ENCODE results near the gene ST8SIA1. TPM values are rescaled to one million over a fixed set of nuclear protein-coding genes. Genes with fewer than 3 reads are reported as not detected.

Gene ST8SIA1
- total and polyA plus RNA-seq, 2 of the 8 experiments (the other 6 are each of a cell fraction or from before 2014, with no cell fraction given) = 1.9 to 4.4 TPM

GRCh38 chr12:22173177-22173576 lies 161.3 kb downstream of the ST8SIA1 start:
- H3K79me2 ChIP-seq (ENCODE audit: control insufficient read depth in 1 of 2, insufficient read depth in 2 of 2, low read length in 2 of 2) = no peaks in the 10 kb centered on the region
- H4K8ac ChIP-seq (ENCODE audit: extremely low read depth, insufficient read depth, low read length) = no peak overlapping the region
- H3K56ac ChIP-seq (replicated peaks; ENCODE audit: insufficient read length, low read depth, low read length) = no peak overlapping the region
- H3K4me3 ChIP-seq (ENCODE audit: extremely low read depth in 1 of 4, insufficient read depth in 2 of 4, low read depth in 3 of 4, low read length in 4 of 4) = no peak overlapping the region
- no peaks in the 10 kb centered on the region for H4K20me1 ChIP-seq (replicated peaks in 1 of 2; ENCODE audit: control insufficient read depth in 1 of 2, insufficient read depth in 2 of 2, low read length in 2 of 2)
- no peak overlapping the region for H2BK12ac ChIP-seq (ENCODE audit: low read depth, low read length)
- no peak overlapping the region for H2AK5ac ChIP-seq (ENCODE audit: low read depth, low read length)
- H3K14ac ChIP-seq (ENCODE audit: insufficient read length) = no peak overlapping the region
- no peaks in the 10 kb centered on the region for H3K27me3 ChIP-seq (replicated peaks in 1 of 4; ENCODE audit: control insufficient read depth in 3 of 4, extremely low read depth in 1 of 4, insufficient read depth in 3 of 4, low read length in 3 of 4)
- FAIRE-seq (no peak), DNase-seq (ENCODE audit: low read depth in 1 of 2, low spot score in 2 of 2) (no peak)
- no peak overlapping the region for H2BK120ac ChIP-seq (replicated peaks; ENCODE audit: low read depth, low read length)
- H3K9me3 ChIP-seq (ENCODE audit: insufficient read depth in 2 of 2, low read depth in 1 of 2, low read length in 1 of 2) = no peaks in the 10 kb centered on the region
- no peak overlapping the region for H2AFZ ChIP-seq (ENCODE audit: low read length)
- TF ChIP-seq RNF2 (IDR thresholded peaks at IDR 0.05; ENCODE audit: borderline replicate concordance, low read depth, low read length, missing control alignments, poor library complexity, severe bottlenecking) (no peak), CTCF (IDR thresholded peaks at IDR 0.05; ENCODE audit: control extremely low read depth in 1 of 3, insufficient read depth in 1 of 3, low read depth in 1 of 3, low read length in 3 of 3) (no peak), YY1 (IDR thresholded peaks at IDR 0.05; ENCODE audit: low read depth, low read length) (no peak), TCF12 (IDR thresholded peaks at IDR 0.05; ENCODE audit: low read depth, low read length) (no peak), KDM1A (IDR thresholded peaks at IDR 0.05; ENCODE audit: borderline replicate concordance, low read length) (no peak), RFX5 (IDR thresholded peaks at IDR 0.05; ENCODE audit: borderline replicate concordance, low read depth, low read length) (no peak), ATF3 (IDR thresholded peaks at IDR 0.05; ENCODE audit: insufficient read depth, low read depth, low read length) (no peak), TAF7 (optimal IDR thresholded peaks at IDR 0.05; ENCODE audit: borderline replicate concordance, low read depth, low read length) (no peak), EGR1 (IDR thresholded peaks at IDR 0.05; ENCODE audit: borderline replicate concordance, low read depth, low read length) (no peak), RAD21 (IDR thresholded peaks at IDR 0.05 in 1 of 2, conservative IDR thresholded peaks at IDR 0.05 in 1 of 2; ENCODE audit: low read depth in 2 of 2, low read length in 2 of 2) (no peak), SUZ12 (IDR thresholded peaks at IDR 0.05; ENCODE audit: low read length) (no peak)
- no peak overlapping the region for H3K4me2 ChIP-seq (ENCODE audit: insufficient read depth in 1 of 2, low read depth in 2 of 2, low read length in 2 of 2)
- no peak overlapping the region for H2BK20ac ChIP-seq (ENCODE audit: low read length)
- no peak overlapping the region for H3K23ac ChIP-seq (ENCODE audit: insufficient read length)
- H4K5ac ChIP-seq (ENCODE audit: insufficient read length, low read depth, low read length) = no peak overlapping the region
- POLR2A ChIA-PET (ENCODE audit: partially characterized antibody) = no interaction called here
- H2BK5ac ChIP-seq (ENCODE audit: low read depth, low read length) = no peak overlapping the region
- H3K9ac ChIP-seq (replicated peaks in 1 of 4; ENCODE audit: extremely low read depth in 1 of 4, low read depth in 3 of 4, low read length in 3 of 4) = no peak overlapping the region
- no peak overlapping the region for H3K4ac ChIP-seq (replicated peaks; ENCODE audit: insufficient read length, low read depth, low read length)
- no peak overlapping the region for H2BK15ac ChIP-seq (ENCODE audit: low read length)
- CTCF ChIA-PET (ENCODE audit: partially characterized antibody) = interaction anchor here (0.7 to 1.5 kb wide), 4 partner anchors 39 to 168 kb away, joined by 3 to 6 read pairs (median 4); no protein-coding TSS in a partner anchor
- H3K36me3 ChIP-seq (ENCODE audit: control insufficient read depth in 2 of 4, insufficient read depth in 4 of 4, low read length in 3 of 4) = no peaks in the 10 kb centered on the region
- no peaks in the 10 kb centered on the region for H3K79me1 ChIP-seq (ENCODE audit: low read depth, low read length)
- H3K4me1 ChIP-seq (replicated peaks in 1 of 4; ENCODE audit: control insufficient read depth in 3 of 4, insufficient read depth in 4 of 4, low read length in 3 of 4) = no peaks in the 10 kb centered on the region
- H3K18ac ChIP-seq (ENCODE audit: extremely low read depth, low read length) = no peak overlapping the region
- no peak overlapping the region for H4K91ac ChIP-seq (replicated peaks; ENCODE audit: insufficient read length, low read length)
- H3K23me2 ChIP-seq (ENCODE audit: low read depth, low read length) = no peaks in the 10 kb centered on the region
- no peak overlapping the region for H3K27ac ChIP-seq (ENCODE audit: low read depth, low read length)
